ENCODE data around the gene SBNO1.

DNA sequence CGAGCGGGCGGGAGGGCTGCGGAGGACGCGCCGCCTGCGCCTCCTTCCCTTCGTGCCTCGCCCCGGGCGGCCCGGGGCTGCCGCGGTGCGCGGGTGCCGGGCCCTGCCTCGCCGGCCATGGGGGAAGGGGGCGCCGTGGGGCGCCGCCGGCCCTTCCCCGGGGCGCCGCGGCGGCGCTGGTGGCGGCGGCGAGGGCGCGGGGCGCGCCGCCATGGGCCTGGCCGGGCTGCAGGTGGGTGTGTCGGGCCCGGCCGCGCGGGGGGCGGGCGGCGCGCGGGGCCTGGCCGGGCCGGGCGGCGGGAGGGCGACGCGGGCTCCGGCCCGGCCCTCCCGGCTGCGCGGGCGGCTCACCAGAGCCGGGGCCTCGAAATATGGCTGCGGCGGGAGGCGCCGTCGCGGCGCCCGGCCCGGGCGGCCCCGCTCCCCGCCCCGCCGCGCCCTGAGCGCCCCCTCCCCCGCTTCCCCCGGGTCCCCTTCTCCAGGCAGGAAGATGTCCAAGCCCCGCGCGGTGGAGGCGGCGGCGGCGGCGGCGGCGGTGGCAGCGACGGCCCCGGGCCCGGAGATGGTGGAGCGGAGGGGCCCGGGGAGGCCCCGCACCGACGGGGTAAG is 24.4 kb upstream of the SBNO1 start:
- TF ChIP-seq, protein P1, sequence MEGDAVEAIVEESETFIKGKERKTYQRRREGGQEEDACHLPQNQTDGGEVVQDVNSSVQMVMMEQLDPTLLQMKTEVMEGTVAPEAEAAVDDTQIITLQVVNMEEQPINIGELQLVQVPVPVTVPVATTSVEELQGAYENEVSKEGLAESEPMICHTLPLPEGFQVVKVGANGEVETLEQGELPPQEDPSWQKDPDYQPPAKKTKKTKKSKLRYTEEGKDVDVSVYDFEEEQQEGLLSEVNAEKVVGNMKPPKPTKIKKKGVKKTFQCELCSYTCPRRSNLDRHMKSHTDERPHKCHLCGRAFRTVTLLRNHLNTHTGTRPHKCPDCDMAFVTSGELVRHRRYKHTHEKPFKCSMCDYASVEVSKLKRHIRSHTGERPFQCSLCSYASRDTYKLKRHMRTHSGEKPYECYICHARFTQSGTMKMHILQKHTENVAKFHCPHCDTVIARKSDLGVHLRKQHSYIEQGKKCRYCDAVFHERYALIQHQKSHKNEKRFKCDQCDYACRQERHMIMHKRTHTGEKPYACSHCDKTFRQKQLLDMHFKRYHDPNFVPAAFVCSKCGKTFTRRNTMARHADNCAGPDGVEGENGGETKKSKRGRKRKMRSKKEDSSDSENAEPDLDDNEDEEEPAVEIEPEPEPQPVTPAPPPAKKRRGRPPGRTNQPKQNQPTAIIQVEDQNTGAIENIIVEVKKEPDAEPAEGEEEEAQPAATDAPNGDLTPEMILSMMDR (tag by site-specific recombination; IDR thresholded peaks at IDR 0.05): no peak
- no peak for TF ChIP-seq ZNF214 (tag by site-specific recombination; IDR thresholded peaks at IDR 0.05; ENCODE audit: borderline replicate concordance)
- TF ChIP-seq, protein P2, sequence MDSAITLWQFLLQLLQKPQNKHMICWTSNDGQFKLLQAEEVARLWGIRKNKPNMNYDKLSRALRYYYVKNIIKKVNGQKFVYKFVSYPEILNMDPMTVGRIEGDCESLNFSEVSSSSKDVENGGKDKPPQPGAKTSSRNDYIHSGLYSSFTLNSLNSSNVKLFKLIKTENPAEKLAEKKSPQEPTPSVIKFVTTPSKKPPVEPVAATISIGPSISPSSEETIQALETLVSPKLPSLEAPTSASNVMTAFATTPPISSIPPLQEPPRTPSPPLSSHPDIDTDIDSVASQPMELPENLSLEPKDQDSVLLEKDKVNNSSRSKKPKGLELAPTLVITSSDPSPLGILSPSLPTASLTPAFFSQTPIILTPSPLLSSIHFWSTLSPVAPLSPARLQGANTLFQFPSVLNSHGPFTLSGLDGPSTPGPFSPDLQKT (IDR thresholded peaks at IDR 0.05; ENCODE audit: borderline replicate concordance, low read depth, low read length): no peak
- TF ChIP-seq ZNF239 (tag by site-specific recombination; IDR thresholded peaks at IDR 0.05): no peak
- TF ChIP-seq ZBTB48 (tag by site-specific recombination; IDR thresholded peaks at IDR 0.05): no peak
- TF ChIP-seq ZNF416 (tag by site-specific recombination; IDR thresholded peaks at IDR 0.05): no peak
- no peak for TF ChIP-seq TCF7L2 (IDR thresholded peaks at IDR 0.05; ENCODE audit: borderline replicate concordance, low read depth, low read length)
- no peak for TF ChIP-seq GFI1B (tag by site-specific recombination; IDR thresholded peaks at IDR 0.05)

All from HEK293 (cell line).